Right renal pelvis (tissue), 4 donors: Measurements from ENCODE around the gene ELMOD1. TPM values are rescaled to one million over a fixed set of nuclear protein-coding genes. Genes with fewer than 3 reads are reported as not detected.
A peak's percentile ranks its signal among the peaks of the same experiment; 100 is the strongest.

Source experiments
- DNase-seq, 4 donors: peaks; one replicate each; pipeline ENCODE4 v3.0.0-alpha.2; 2013; ENCODE audit warnings: low read depth in 4 of 4, low spot score in 3 of 4, missing footprints in 1 of 4
- polyA plus RNA-seq, 4 donors: library from polyadenylated mRNA; unstranded; fragments of 120-200 nt; gene quantifications; one replicate each; pipeline ENCODE4 v1.2.1, GENCODE V29; 2013; ENCODE audit not compliant: insufficient read length in 4 of 4

Gene ELMOD1
- polyA plus RNA-seq, 4 donors = 0.20 to 0.34 (median 0.24) TPM

- no peak for DNase-seq
Observed at GRCh38 chr11:107682572-107682971, 91.6 kb downstream of the ELMOD1 start.

DNA sequence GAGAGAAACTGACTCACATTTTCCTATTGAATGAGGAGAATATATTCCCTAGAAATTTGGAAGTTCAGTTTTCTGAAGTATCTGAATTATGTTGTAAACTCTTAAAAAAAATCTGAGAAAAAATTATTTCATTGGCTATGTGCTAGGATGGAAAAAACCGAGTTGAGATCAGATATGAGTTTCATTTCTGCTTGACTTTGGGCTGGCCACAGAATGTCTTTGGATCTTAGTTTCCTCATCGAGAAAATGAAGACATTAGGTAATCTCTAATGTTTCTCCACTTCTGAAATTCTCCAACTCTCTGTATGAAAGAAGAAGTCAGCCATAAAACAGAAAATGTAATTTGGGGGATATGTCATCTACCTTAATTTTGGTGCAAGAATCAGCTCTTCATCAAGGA lies 92.1 kb downstream of the ELMOD1 start:
- DNase-seq = no peak

- no peak for DNase-seq
Observed at GRCh38 chr11:107683807-107684206, 92.9 kb downstream of the ELMOD1 start.

DNA sequence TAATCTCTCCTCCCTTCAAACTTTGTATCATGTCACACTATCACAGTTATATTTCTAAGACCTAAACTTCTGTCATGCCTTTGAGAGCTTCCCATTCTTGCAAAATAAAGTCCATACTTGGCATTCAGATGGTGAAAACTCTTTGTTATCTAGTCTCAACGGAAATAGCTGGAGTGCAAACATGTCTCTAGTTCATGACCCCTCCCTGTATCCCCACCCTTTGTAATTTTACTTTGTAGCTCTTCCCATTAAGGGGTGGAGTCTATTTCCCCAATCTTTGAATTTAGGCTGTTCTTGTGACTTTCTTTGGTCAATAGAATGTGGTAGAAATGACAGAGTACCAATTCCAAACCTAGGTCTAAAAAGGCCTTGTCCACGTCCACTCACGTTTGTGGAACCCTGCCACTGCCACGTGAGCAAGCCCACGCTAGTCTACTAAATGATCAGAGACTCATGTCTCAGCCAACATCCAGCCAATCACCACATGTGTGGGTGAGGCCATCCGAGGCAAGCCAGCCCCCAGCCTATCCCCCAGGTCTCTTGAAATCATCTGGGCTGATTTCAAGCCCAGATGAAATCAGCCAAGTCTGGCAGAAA lies 97.5 kb downstream of the ELMOD1 start:
- no peak for DNase-seq

GRCh38 chr11:107689317-107690202 lies 98.6 kb downstream of the ELMOD1 start:
- peak; percentile 37 to 59 (median 46) for DNase-seq

DNA sequence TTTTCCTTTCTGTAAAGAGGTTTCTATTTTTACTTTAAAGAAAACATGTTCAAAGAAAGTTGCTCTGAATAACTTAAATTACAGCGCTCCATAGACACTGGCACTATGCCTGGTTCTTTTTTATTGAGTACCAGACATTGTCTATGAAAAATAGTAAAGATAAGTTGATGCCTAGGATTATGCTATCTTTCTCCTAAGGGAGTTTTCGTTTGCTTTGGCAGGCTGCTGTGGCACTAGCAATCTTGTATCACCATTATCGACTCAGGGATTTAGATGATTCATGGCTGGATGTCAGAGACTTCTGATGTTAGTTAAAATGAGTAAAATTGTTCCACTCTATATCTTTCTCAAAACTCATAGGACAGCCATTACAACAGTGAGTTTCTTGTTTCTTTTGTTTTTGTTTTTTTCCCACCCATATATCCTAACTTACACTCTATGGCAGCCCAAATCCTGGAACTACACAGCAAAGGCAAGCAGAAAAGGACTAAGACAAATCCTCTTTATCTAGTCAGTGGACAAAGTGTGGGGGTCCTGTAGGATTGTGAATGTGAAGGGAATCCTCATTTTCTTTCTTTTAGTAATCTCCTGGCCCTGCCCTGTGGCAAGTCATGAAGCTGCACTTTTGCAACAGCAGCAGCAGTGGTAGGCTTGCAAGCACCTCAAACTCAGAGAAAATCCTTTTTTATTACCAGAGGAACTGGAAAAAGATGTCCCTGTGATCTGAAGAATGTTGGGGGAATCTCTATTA lies 100.2 kb downstream of the ELMOD1 start:
- DNase-seq = no peak

DNA sequence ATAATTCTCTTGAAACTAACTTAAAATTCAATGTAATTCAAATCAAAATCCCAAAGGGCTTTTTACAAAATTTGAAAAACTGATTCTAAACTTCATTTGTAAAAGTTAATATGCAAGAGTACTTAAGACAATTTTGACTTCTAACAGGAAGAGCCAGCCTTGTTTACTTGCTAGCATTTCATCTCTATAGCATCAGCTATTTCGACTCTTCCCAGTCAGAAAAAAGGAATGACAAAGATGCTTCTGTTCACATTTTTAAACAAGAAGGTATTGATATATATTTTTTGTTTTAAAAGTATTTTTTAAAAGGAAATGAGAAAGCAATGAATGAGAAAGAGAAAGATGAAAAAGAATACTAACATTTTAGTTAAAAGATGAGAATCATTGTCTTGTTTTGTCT lies 104.5 kb downstream of the ELMOD1 start:
- no peak for DNase-seq

DNA sequence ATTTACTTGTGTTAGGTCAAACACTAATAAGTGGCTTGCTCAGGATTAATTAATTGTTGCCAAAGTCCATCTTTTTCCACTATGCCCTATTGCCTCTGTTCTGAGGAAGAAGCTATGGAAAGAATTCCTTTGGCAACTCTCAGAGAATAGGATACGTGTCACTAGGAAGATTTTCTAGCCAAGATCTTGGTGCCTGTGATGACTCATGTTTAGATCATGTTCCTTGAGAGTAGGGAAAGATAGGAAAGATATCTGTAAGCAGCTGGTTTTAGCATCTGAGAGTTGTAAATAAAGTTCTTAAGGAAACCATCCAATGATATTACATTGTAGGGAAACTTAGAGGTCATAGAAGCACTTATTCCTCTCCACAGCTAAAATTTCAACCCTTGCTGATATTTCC lies 105.2 kb downstream of the ELMOD1 start:
- no peak for DNase-seq

DNA sequence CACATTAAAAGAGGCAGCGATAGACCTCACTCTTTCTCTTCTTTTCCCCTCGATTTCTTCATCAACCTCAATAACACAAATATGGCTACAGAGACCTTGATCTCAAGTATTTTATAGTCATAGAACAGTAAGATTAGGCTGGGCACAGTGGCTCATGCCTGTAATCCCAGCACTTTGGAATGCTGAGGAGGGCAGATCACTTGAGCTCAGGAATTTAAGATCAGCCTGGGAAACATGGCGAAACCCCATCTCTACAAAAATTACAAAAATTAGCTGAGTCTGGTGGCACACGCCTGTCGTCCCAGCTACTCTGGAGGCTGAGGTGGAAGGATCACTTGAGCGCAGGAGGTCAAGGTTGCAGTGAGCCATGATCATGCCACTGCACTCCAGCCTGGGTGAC lies 106.3 kb downstream of the ELMOD1 start:
- no peak for DNase-seq

GRCh38 chr11:107699371-107700285 lies 108.7 kb downstream of the ELMOD1 start:
- DNase-seq = no peak

- no peak for DNase-seq
Observed at GRCh38 chr11:107702109-107702660, 111.2 kb downstream of the ELMOD1 start.

DNA sequence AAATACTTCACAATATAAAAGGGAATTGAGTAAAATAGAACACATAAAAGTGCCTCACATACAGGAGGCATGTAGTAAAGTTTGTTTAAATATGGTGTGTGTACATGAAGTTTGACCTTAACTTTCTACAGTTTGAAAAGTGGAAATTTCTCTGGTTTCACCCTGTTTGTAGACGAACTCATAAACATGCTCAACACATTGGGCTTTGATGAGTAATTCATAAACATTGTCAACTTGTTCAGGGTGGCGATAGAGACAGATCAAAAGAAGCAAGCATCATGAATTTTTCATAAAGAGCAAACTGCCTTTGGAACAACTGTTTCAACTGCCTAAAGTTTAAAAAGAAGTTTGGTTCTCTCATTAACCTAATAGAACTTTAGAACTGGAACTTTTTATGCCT lies 111.8 kb downstream of the ELMOD1 start:
- no peak for DNase-seq

DNA sequence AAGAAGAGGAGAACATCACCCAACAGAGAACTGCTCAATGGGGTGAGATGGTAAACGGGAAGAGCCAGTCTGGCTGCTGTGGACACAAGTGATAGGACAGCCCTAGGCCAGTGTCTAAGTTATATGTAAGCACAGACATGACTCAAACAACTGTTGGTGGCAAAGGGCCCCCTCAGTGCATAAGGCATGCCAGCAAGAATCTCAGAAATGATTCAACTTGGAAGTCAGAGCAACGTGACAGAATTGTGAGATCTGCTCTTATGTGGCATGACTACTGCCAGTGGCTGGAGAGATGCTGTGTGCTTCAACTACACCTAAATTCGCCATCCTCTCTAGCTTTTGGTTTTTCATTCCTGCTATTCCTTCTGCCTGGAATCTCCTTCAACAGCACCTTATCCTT lies 113.5 kb downstream of the ELMOD1 start:
- DNase-seq = no peak

- DNase-seq = no peak
Observed at GRCh38 chr11:107705027-107705426, 114.1 kb downstream of the ELMOD1 start.

GRCh38 chr11:107706531-107706930 lies 115.6 kb downstream of the ELMOD1 start:
- DNase-seq = no peak

GRCh38 chr11:107707215-107707671 lies 116.3 kb downstream of the ELMOD1 start:
- DNase-seq = no peak

- no peak for DNase-seq
Observed at GRCh38 chr11:107707807-107708206, 116.9 kb downstream of the ELMOD1 start.

GRCh38 chr11:107708792-107709191 lies 117.8 kb downstream of the ELMOD1 start:
- no peak for DNase-seq

DNA sequence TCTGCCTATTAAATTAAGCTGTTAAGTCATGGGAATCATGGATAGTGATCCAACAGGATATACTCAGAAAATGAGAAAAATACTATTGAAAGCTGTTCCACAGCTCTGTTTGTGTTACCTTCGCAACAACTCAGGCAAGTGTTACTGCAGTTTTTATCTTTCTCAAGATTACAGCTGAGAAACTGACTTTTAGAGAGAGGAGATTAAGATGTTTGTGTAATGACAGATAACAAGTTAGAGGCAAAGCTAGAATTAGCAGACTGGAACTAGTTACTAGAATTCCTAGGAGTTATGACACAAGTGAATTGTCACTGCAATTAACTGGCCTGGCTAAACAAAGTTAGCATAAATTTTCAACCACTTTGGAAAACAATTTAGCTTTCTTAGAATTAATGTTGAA lies 119.4 kb downstream of the ELMOD1 start:
- no peak for DNase-seq
